Measurements from ENCODE around the gene QSOX2. TPM values are rescaled to one million over a fixed set of nuclear protein-coding genes. Genes with fewer than 3 reads are reported as not detected.
"Not testable (repeated sequence)": the region's sequence is repeated elsewhere in the genome, so short reads cannot be mapped to it uniquely, and the experiment has no call there.

Gene QSOX2
- total RNA-seq, 2 donors from 2014 or later: 4.3 to 12.2 TPM

DNA sequence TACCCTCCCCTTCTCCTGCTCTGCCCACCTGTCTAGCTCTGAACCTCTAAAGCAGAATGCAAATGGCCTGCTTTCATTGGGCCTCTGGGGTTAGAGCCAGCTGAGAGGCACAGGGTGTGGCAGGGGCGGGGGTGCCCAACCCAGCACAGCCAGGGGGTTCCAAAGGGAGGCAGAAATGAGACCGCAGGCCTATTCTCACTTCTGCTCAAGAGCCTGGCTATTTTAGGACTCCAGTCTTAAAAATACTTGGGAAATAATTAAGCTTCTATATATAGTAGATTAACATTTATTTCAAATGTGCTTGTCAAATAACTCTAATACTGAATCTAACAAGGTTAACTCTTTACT is 5.7 kb downstream of the QSOX2 start:
- Histone ChIP-seq H3K36me3 (no peaks in the 10 kb centered on the region), H3K4me1 (replicated peaks) (peaks cover 5% of the 10 kb centered on the region), H3K27ac (no peak overlapping the region), H3K9me3 (no peaks in the 10 kb centered on the region), H3K27me3 (replicated peaks; ENCODE audit: insufficient read depth) (no peaks in the 10 kb centered on the region), H3K4me3 (no peak overlapping the region)
- intact Hi-C loops (cut with DNase I): no loop called here
- WGBS: 77% methylated on average over 2 of the region's 2 CpGs
- DNase-seq (ENCODE audit: low spot score): no peak
- TF ChIP-seq POLR2A (IDR thresholded peaks at IDR 0.05) (no peak), CTCF (IDR thresholded peaks at IDR 0.05) (no peak), POLR2AphosphoS5 (IDR thresholded peaks at IDR 0.05) (no peak)

GRCh38 chr9:136239135-136239982 is 6.3 kb downstream of the QSOX2 start:
- intact Hi-C loops (cut with DNase I): no loop called here
- Histone ChIP-seq H3K4me3 (no peak overlapping the region), H3K4me1 (replicated peaks) (no peaks in the 10 kb centered on the region), H3K27ac (no peak overlapping the region), H3K36me3 (no peaks in the 10 kb centered on the region), H3K27me3 (replicated peaks; ENCODE audit: insufficient read depth) (no peaks in the 10 kb centered on the region), H3K9me3 (no peaks in the 10 kb centered on the region)
- 77% methylated on average over 25 of the region's 25 CpGs for WGBS
- no peak for TF ChIP-seq POLR2A (IDR thresholded peaks at IDR 0.05)
- no peak for TF ChIP-seq POLR2AphosphoS5 (IDR thresholded peaks at IDR 0.05)
- no peak for TF ChIP-seq CTCF (IDR thresholded peaks at IDR 0.05)
- no peak for DNase-seq (ENCODE audit: low spot score)

- Histone ChIP-seq H3K9me3 (no peaks in the 10 kb centered on the region), H3K27me3 (replicated peaks; ENCODE audit: insufficient read depth) (no peaks in the 10 kb centered on the region), H3K36me3 (no peaks in the 10 kb centered on the region), H3K27ac (no peak overlapping the region), H3K4me3 (no peak overlapping the region), H3K4me1 (replicated peaks) (no peaks in the 10 kb centered on the region)
- intact Hi-C loops (cut with DNase I): no loop called here
- DNase-seq (ENCODE audit: low spot score): no peak
- no peak for TF ChIP-seq POLR2AphosphoS5 (IDR thresholded peaks at IDR 0.05)
- no peak for TF ChIP-seq POLR2A (IDR thresholded peaks at IDR 0.05)
- 69% methylated on average over 12 of the region's 12 CpGs for WGBS
Measured at GRCh38 chr9:136238342-136238732, 7.3 kb downstream of the QSOX2 start.

GRCh38 chr9:136237486-136238341 is 7.9 kb downstream of the QSOX2 start:
- DNase-seq (ENCODE audit: low spot score): no peak
- Histone ChIP-seq H3K4me1 (replicated peaks) (no peaks in the 10 kb centered on the region), H3K9me3 (no peaks in the 10 kb centered on the region), H3K4me3 (no peak overlapping the region), H3K36me3 (no peaks in the 10 kb centered on the region), H3K27ac (no peak overlapping the region), H3K27me3 (replicated peaks; ENCODE audit: insufficient read depth) (no peaks in the 10 kb centered on the region)
- intact Hi-C loops (cut with DNase I): no loop called here
- 87% methylated on average over 32 of the region's 32 CpGs for WGBS
- TF ChIP-seq CTCF (IDR thresholded peaks at IDR 0.05) (no peak), POLR2AphosphoS5 (IDR thresholded peaks at IDR 0.05) (no peak), POLR2A (IDR thresholded peaks at IDR 0.05) (no peak)

DNA sequence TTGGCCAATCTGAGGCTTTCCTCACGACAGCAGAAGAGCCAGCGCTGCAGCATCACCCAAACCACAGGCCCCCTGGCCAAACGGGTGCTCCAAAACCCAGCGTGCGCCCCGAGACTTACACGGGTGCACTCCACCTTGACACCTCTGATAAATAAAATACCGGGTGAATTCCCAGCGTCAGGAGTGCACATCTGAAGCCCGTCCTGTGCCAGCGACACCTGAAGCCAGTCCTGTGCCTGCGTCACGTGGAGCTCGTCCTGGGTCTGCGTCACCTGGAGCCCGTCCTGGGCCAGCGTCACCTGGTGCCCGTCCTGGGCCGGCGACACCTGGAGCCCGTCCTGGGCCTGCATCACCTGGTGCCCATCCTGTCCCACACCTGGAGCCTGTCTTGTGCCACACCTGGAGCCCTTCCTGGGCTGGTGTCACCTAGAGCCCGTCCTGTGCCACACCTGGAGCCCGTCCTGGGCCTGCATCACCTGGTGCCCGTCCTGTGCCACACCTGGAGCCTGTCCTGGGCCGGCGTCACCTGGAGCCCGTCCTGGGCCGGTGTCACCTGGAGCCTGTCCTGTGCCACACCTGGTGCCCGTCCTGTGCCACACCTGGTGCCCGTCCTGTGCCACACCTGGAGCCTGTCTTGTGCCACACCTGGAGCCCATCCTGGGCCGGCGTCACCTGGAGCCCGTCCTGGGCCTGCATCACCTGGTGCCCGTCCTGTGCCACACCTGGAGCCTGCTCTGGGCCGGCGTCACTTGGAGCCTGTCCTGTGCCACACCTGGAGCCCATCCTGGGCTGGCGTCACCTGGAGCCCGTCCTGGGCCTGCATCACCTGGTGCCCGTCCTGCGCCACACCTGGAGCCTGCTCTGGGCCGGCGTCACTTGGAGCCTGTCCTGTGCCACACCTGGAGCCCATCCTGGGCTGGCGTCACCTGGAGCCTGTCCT is 8.9 kb downstream of the QSOX2 start:
- intact Hi-C loops (cut with DNase I); H3K4me3 ChIP-seq; DNase-seq (ENCODE audit: low spot score); H3K36me3 ChIP-seq; H3K4me1 ChIP-seq (replicated peaks); H3K9me3 ChIP-seq; H3K27me3 ChIP-seq (replicated peaks; ENCODE audit: insufficient read depth); H3K27ac ChIP-seq: not testable (repeated sequence)
- WGBS: 95% methylated on average over 37 of the region's 43 CpGs
